ENCODE measurements around the gene RERE.
"Not testable (repeated sequence)": the region's sequence is repeated elsewhere in the genome, so short reads cannot be mapped to it uniquely, and the experiment has no call there.

The RERE gene

DNA sequence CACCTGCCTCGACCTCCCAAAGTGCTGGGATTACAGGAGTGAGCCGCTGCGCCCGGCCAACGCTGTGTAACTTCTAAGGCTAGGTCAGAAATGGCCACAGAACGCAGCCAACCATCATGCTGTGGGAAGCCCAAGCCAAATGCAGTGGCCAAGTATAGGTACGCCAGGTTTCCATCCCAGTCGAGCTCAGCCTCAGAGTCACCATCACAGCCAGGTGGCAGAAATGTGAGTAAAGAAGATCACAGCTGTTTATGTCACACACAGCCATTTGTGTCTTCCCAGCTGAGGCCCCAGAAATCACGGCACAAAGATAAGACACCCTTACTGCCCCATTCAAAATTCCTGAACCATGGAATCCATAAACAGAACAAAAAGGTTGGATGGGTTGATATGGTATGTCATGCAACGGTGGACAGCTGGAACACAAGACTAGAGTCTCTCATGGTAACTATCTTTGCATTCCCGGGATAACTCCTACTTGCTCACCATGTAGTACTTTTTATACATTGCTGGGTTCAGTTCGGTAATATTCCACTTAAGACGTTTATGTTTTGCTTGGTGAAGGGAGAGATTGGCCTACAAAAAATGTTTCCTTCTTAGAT is 415.2 kb downstream of the RERE start:
- ATAC-seq (no peak), DNase-seq (no peak)

DNA sequence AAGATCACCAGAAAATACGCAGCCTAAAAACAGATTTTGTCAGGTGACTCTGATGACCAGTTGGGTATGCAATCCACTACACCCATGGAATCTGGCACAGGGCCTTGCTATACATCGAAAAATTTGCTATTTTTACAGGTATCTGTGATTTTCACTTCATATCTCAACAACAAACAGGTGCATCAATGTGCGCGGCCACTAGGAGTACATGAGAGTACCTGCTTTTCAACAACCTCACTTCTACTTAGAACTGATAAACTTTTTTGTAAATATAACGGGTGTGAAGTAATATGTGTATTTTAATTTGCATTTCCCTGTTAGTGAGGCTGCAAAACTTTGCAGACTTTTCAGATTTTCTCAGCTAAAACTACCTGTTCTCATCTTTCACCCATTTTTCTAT is 418.8 kb downstream of the RERE start:
- no peak for DNase-seq
- no peak for ATAC-seq

DNA sequence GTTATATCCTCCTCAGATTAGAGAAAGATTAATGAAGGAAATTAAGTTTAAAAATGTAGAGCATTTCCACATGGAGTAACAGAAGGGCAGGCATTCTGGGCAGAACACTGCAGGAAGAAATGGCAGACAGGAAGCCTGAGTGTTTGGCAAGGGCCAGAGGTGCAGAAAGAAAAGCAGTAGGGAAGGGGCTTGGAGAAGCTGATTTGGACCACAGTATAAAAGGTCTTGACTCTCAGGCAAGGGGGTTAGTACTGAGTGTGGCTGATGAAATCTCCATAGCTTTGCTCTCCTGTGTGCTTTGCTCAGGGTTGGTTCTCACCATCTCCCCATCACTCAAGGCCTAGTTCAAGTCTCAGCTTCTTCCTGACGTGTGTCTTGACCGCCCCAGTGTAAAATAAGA is 419.4 kb downstream of the RERE start:
- ATAC-seq = no peak
- no peak for DNase-seq

DNA sequence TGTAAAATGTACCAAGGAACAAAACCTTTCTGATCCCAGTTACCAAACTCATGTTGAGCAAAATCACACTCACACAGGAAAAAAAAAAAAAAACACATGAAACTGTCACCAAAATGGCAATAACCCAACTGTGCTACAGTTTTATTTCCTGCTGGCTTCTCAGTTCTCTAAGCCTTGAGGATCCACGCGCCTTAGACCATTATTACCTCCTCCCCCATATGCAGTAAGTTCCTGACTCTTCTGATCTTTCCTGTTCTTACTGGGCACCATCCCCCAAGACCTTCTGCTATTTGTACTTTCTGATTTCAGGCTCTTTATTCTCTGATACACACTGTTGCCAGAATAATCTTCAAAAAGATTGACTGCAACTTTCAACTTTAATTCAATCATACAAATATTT is 419.9 kb downstream of the RERE start:
- DNase-seq = no peak
- peak; percentile 65 for ATAC-seq

DNA sequence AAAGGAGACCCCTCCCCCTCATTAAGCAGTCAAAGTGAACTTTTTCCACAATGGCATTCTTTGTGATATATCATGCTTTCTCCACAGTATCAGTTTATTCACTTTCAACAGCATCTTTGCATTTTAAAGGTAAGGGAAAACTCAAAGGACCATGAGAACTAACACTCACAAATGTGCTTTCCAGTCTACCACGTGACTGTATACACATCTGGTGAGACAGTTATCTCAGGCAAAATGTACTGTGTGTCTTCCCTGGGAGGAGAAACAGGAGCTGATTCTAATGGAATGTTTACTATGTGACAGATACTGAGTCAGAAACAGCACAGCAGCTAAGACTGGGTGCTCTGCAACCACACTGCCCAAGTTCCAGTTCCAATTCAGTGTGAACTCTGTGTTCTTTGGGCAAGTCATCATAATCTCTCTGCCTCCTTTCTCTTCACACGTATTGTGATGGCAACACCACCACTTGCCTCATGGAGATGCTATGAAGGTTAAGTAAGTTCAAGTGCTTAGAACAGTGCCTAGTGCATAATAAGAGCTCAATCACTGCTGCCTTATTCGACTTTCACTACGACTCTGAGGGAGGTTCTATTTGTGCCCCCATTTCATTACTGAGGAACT is 420.5 kb downstream of the RERE start:
- peak; percentile 87 for ATAC-seq
- DNase-seq = no peak

DNA sequence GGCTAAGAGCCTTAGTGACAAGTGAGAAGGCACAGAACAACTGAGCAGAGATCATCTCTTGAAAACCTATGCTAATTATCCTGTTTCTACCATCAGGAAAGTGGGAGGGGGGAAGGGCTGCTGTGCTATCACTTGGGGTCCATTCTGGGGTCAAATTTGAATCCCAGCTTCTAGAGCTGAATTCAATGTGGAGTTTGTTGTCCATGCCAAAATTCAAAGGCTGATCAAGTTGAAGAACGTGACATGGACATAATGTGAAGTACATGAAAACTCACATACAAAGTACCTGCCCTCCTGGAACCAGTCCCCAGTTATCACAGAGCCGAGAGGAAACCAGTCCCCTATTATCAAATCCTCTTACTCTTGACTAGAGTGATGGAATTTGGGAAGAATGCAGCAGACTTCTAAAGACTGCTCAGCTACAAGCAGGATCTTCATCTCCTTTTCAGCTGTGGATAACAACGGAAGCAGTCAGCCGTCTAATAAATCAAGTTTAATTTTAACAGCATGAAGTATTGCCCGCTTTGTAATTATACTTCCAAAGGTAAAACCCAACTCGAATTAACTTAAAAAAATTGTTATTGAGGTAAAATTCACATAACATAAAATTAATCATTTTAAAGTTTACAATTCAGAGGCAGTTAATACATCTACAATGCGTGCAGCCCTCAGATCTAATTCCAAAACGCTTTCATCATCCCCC is 421.2 kb downstream of the RERE start:
- DNase-seq (no peak), ATAC-seq (no peak)

DNA sequence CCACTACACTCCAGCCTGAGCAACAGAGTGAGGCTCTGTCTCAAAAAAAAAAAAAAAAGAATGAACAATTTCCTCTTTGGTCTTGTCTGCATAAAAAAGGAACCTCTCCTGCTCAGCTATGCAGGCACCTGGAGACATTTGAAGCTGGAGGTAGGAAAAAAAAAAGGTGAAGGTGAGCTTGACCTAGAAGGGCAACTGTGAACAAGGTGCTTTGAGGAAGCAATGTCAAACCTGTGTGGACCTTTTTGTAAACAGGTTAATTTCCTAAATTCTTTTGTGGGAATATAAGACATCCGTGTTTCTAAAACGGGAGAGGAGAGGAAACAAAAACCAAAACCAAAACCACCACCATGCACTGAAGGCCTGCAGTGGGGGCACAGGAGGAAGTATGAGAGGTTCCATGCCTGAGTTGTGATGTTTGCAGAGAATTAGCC is 422.0 kb downstream of the RERE start:
- no peak for DNase-seq
- ATAC-seq = no peak

DNA sequence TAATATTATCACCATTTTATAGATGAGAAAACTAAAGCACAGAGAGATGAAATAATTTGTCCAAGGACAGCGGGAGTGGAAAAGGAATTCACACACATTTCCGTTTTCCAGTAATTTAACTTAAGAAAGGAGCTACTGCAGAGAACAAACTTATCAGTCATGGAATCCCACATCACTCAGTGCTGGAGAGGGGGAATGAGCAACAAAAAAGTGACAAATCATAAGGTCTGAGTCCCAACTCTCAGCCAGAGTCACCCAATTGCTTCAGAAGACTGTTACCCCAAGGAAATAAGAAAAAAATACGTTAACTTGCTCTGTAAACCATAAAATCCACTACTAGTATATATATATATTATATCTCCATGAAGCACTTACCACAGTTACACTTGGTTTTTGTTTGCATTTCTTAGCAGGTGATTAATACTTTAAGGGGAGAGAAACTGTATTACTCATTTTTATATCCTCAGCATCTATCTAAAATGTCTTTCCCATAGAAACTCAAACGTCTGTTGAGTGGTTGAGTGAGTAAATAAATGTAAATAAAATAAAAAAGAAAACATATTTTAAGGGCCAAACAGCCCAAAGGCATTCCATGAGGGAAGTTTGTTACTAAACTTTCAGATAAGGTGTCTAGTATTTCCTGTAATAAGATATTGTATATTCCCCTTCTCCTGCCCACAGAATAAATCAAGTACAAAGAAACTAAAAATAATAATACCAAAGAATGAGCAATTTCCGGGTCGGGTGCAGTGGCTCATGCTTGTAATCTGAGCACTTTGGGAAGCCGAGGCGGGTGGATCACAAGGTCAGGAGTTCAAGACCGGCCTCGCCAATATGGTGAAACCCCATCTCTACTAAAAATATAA is 422.8 kb downstream of the RERE start:
- DNase-seq (peak; percentile 45), ATAC-seq (no peak)

DNA sequence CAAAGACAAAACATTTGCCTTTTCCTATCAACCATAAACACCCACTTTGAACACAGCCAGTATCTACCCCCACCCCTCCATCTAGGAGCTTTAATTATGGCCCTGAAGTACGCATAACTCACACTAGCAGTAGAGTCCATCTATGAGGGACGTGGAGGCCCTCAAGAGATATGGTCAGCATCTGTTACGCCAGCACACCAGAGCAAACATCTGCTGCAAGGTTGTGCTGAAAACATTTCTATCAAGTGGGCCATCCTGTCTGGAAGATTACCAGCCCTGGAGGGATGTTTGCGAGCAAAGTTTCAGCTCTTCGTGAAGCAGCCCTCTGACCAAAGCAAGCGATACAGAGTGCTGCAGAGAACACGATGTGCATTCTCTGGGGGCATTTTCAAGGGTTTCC is 424.9 kb downstream of the RERE start:
- ATAC-seq (no peak), DNase-seq (no peak)

DNA sequence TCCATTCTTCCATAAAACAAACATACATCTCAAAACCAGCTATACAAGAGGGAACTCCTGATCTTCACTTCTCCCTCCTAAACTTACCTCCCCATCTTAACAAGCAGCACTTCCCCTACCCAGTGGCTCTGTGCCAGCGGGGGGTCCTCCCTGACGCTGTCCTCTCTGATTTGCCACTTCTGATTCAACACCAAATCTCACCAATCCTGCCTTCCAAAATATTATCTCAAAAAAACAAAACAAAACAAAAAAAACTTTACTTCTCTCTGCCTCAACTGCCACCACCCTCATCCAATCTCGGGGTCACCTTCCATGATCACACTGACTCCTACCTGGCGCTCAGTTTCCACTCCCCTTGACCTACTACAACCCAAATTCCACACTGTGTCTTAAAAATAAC is 426.7 kb downstream of the RERE start:
- no peak for ATAC-seq
- no peak for DNase-seq

DNA sequence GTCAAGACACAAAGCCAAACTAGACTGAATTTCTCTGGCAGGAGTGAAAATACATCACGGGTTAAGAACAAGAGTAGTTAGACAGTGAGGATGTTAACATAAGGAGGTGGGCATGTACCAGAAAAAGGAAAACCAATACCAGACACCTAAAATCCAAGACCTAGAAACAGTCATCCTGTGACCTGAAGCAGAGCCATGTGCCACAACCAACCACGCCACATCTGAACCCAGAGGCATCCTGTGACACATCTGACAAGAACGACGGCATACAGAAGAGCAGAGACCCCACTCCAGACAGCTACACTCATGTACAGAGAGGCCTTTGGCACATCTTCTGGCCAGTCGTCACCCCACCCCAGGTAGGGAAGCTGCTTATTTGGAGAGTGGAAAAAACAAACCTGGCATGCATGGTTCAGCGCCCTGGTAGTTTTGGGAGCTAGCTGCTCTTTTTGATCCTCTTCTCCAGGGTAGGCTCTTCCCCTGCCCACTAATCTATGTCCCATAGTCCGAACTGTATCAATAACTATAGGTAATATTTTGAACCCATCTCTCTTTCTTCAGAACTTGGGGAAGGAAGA is 427.4 kb downstream of the RERE start:
- DNase-seq (no peak), ATAC-seq (peak; percentile 68)

DNA sequence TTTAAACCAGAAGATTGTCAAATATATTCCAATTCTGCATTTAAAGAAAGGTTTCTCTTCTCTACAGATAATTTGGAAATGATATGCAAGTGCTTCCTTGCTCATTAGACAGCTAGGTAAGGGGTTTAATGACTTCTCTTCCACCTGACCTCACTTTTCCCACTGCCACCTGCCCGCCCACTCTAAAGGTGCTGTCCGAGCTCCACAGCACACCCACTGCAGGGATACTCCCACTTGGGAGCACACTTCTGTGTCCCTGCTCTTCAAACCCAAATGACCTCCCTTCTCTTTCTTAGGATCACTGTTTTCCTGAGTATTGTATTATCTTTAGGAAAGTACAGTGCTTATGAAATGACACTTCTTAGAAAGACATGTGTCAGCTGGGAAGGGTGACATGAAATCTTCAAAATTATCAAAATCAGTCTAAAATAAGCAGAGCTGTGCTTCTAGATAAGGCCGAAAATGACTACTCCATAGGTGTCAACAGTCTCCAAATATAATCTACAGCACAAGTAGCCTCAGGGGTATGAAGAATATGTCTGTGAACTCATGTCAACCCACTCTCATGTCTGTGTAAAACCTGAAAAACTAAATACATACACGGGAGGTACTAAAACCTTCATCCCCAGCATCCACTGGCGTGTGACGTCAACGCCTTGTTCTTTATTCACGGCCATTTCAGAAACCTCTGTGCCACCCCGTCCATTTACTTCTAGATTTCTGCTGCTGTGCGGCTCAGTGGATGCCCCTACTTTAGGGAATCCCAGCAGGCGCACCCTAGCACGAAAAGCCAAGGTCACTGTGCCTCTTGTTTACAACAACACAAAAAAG is 428.5 kb downstream of the RERE start:
- no peak for ATAC-seq
- DNase-seq = no peak

DNA sequence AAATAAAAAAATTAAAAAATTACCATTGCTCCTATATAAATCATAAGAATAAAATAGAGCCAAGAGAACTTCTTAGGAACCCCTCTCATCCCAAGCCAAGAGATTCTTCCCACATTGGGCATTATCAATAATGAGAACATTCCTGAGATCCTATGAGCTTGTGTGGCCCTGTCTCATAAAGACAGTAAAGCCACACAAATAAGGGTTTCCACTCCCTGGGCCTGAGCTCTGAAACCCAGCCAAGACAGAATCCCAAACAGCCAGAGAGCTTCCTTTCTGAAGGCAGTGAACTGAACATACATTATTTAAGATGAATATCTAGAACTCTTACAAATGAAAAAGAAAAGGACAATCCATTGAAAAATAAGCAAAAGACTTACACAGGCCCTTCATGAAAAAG is 431.2 kb downstream of the RERE start:
- ATAC-seq (no peak), DNase-seq (no peak)

DNA sequence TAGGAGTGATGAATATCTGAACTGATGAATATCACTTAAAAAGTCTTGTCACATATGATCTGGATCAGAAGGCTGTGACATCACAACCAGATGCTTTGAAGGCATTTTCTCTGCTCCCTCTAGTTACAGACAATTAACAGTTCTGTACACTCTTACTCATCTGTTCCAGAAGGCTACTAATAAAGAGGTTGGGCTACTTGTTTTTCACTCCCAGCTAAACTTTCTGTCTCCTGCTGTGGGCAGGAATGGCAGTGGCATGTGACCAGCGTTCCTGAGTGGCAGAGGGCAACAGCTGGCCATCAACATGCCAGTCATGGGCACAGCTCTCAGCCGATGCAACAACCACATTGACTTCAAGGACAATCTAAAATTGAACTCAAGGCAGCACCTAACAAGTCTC is 432.9 kb downstream of the RERE start:
- ATAC-seq = no peak
- DNase-seq = no peak

DNA sequence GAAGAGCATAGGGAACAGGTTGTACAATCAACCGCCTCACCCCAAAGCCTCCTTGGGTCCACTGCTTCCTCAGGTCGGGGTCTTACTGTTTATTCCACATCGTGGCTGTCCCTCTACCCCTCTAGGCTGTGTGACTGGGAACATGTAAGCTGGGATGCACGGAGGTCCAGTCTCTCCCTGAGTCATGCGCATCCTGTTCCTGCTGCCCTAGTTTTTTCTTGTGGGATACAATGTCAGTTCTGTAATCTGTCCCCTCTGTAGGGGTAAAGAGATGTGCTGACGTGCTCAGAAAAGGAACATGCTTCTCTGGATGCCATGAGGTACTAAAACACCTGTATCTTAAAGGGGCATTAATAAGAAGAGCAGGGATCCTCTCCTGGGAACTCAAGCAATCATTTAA is 433.4 kb downstream of the RERE start:
- DNase-seq = no peak

DNA sequence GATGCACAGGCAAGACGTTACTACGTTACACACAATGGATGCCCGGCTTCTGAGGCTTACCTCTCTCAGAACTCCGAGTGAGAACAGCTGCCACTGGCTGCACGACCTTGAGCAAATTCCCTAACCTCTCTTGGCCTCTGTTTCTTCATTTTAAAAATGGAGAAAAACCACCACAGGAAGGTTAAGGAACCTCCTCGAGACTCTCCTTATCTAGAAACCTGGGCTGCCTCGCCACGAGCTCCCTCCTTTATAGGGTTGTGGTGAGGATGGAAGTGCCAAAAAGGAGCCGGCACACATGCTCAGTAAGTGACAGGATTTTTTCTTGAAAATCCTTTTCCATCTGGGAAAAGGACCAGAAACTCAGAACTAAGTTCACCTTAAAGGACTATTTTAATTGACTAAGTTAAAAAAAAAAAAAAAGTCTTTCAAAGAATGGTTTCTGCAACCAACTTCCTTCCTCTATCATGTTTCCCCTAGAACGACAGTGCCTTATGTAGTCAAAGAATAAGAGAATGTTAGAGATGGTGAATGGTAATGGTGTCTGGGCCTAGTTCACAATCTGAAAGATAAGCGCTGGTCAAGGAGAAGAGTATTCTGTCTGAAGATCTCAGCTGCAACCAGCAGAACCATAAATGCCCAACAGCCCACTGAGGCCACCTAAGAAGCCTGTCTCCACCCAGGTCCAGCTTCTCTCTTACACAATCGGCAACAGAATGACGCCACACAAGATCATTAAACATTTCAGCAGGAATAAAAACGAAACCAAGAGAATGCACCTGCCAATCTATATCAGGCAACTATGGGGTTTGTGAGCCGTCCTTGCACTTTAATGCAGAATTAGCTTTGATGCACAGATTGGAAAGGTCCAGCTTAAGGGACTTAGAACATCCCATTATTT is 434.6 kb downstream of the RERE start:
- ATAC-seq (no peak), DNase-seq (no peak)

More for the DNA sequence above, 433.4 kb downstream of the RERE start:
- ATAC-seq = no peak

DNA sequence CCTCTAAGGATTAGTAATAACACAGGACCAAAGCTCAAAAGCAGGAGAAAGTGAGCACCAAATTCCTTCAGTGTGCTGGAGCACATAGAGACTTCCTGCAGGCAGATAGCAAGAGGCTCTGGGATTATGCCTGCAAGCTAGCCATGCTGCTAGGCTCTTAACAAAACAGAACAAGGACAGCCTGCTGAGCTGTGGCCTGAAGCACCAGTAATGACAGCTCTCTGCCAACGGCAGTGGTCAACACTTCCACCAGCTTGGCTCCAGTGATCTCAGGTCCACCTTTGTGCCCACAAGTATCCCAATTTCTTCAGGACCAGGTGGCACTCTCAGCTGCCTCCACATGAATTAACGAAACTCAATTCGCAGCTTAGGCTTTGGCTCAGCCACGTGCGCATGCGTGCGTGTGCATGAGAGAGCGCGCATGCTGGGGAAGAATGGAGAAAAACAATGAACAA is 435.4 kb downstream of the RERE start:
- DNase-seq (no peak), ATAC-seq (no peak)

DNA sequence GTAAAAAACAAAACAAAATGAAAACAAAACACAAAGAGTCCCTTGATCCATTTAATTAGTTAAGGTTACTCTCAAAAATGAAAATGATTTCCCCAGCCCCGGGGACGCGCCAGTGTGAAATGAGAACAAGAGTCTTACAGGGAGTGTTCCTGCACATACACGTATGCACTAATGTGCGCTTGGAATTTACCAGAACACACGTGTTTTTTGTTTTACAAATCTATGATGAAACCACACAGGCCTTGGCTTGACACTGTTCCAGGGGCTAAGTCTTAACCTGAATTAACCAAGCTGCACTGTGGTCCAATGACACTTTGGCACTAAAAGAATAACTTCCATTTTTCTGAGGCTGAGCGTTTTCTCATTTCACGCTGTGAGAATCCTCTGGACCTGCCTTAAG is 435.8 kb downstream of the RERE start:
- DNase-seq (no peak), ATAC-seq (no peak)

DNA sequence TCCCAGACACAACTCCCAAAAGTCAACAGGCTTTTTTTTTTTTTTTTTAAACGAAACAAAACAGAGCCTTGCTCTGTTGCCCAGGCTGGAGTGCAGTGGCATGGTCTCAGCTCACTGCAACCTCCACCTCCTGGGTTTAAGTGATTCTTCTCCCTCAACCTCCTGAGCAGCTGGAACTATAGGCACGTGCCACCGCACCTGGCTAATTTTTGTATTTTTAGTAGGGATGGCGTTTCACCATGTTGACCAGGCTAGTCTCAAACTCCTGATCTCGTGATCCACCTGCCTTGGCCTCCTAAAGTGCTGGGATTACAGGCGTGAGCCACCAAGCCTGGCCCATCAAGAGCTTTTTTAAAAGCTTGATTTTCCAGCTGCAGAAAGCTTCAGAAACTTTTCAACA is 437.1 kb downstream of the RERE start:
- ATAC-seq, DNase-seq: not testable (repeated sequence)

DNA sequence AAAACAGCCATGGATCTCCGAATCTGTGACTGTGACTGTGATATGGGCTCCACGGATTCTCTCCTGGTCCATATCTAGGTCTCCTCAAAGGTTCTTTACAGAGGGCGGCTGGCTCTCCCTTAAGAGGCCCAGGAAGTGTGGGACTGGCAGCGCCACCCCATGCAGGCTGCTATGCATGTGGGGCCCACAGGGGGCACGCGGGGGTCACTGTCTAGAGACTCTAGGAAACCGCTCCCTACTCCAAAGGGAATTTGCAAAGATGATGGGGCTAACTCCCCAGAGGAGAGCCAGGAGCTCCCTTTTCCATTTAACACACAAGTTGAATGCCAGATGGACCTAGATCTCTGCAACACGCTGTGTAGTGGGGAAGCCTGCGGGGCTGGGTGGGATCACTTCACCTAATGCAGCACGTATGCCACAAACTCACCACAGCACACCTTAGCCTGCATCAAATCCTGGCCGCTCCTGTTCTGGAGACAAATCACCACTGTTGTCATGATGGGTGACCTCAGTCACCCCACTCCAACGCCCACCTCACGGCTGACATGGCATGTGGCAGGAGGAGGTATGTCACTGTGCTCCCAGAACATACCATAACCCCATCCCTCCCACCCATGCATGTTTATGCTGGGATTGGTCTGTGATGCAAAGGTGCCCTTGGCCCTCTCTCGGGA is 437.8 kb downstream of the RERE start:
- ATAC-seq = peak; percentile 19

More for the DNA sequence above, 437.8 kb downstream of the RERE start:
- no peak for DNase-seq

Data from stimulated activated naive CD8-positive, alpha-beta T cell treated with anti-CD3 and anti-CD28 coated beads, Interleukin-15, Interleukin-2, amounts not matched to agents 100 U/mL and 50 U/mL, for 24 hours (primary cell).